Fibroblast of lung (primary cell): ENCODE data around the gene MAMLD1.

Experiments used
- EZH2 ChIP-seq: IDR thresholded peaks from 2 replicates; pipeline ENCODE4 v1.5.1; 2012; ENCODE audit warnings: low read length, control low read depth, mild to moderate bottlenecking; ENCODE audit errors: missing control alignments
- TF ChIP-seq, protein P1 (sequence below), 2 donors: IDR thresholded peaks in 1 of 2; conservative IDR thresholded peaks in 1 of 2; 1 replicate in 1 of 2; 2 replicates in 1 of 2; pipeline ENCODE4 v1.5.1; 2011 to 2012; ENCODE audit warnings: low read length in 2 of 2, control low read depth in 1 of 2, inconsistent platforms in 1 of 2, low read depth in 1 of 2, mild to moderate bottlenecking in 1 of 2

DNA sequence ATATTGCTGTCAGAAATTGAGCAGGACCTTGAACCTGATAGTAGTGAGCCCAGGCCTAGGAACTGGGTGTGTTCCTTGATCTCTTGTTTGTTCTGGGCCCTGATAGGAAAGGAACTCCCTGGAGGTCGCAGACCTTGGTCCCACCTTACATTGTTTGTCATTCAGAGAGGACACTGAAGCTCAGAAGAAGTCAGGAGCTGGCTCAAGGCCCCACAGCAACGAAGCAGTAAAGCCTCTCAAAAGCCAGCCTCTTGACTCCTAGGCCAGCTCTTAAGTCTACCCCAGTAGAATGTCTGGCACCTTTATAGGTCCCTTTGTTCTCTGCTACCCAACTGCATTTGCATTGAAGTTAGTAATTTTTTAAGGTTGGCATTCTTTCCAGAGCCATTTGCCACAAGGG, 46.8 kb downstream of the MAMLD1 start:
- TF ChIP-seq, protein P1, sequence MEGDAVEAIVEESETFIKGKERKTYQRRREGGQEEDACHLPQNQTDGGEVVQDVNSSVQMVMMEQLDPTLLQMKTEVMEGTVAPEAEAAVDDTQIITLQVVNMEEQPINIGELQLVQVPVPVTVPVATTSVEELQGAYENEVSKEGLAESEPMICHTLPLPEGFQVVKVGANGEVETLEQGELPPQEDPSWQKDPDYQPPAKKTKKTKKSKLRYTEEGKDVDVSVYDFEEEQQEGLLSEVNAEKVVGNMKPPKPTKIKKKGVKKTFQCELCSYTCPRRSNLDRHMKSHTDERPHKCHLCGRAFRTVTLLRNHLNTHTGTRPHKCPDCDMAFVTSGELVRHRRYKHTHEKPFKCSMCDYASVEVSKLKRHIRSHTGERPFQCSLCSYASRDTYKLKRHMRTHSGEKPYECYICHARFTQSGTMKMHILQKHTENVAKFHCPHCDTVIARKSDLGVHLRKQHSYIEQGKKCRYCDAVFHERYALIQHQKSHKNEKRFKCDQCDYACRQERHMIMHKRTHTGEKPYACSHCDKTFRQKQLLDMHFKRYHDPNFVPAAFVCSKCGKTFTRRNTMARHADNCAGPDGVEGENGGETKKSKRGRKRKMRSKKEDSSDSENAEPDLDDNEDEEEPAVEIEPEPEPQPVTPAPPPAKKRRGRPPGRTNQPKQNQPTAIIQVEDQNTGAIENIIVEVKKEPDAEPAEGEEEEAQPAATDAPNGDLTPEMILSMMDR (conservative IDR thresholded peaks at IDR 0.05 in 1 of 2, IDR thresholded peaks at IDR 0.05 in 1 of 2; ENCODE audit: low read depth in 1 of 2, low read length in 2 of 2) = no peak
- TF ChIP-seq EZH2 = no peak
